Stimulated activated naive CD8-positive, alpha-beta T cell treated with anti-CD3 and anti-CD28 coated beads, Interleukin-15, Interleukin-2, amounts not matched to agents 100 U/mL and 50 U/mL, for 24 hours (primary cell): ENCODE data around the gene NFIL3.
A peak's percentile ranks its signal among the peaks of the same experiment; 100 is the strongest.
"Not testable (repeated sequence)": the region's sequence is repeated elsewhere in the genome, so short reads cannot be mapped to it uniquely, and the experiment has no call there.

Source experiments
- ATAC-seq: fragments of 150-1000 bp; cut with Tn5 transposase; one replicate; pipeline ENCODE4 v1.10.0; 2021
- DNase-seq: peaks from one replicate; pipeline ENCODE4 v3.0.0; 2021

Gene NFIL3

GRCh38 chr9:91395106-91395552 is 28.5 kb downstream of the NFIL3 start:
- peak; percentile 21 for ATAC-seq
- no peak for DNase-seq

GRCh38 chr9:91393826-91394225 is 29.8 kb downstream of the NFIL3 start:
- DNase-seq (no peak), ATAC-seq (no peak)

GRCh38 chr9:91392435-91392834 is 31.2 kb downstream of the NFIL3 start:
- ATAC-seq = no peak

GRCh38 chr9:91391818-91392217 is 31.8 kb downstream of the NFIL3 start:
- no peak for DNase-seq
- no peak for ATAC-seq

More at GRCh38 chr9:91392435-91392834, 31.2 kb downstream of the NFIL3 start:
- DNase-seq = no peak

GRCh38 chr9:91391412-91391811 is 32.2 kb downstream of the NFIL3 start:
- ATAC-seq (no peak), DNase-seq (no peak)

- DNase-seq, ATAC-seq: not testable (repeated sequence)
These were observed 33.9 kb downstream of the NFIL3 start for GRCh38 chr9:91389686-91390085.

- no peak for ATAC-seq
- no peak for DNase-seq
These were observed 36.9 kb downstream of the NFIL3 start for GRCh38 chr9:91386765-91387164.

- DNase-seq = no peak
- no peak for ATAC-seq
These were observed 38.7 kb downstream of the NFIL3 start for GRCh38 chr9:91384954-91385353.

GRCh38 chr9:91383577-91383976 is 40.1 kb downstream of the NFIL3 start:
- no peak for DNase-seq
- ATAC-seq = no peak

- ATAC-seq = no peak
- no peak for DNase-seq
These were observed 41.3 kb downstream of the NFIL3 start for GRCh38 chr9:91382298-91382697.

- ATAC-seq (no peak), DNase-seq (no peak)
These were observed 44.2 kb downstream of the NFIL3 start for GRCh38 chr9:91379426-91379825.

GRCh38 chr9:91378695-91379127 is 44.9 kb downstream of the NFIL3 start:
- no peak for ATAC-seq

GRCh38 chr9:91378054-91378453 is 45.6 kb downstream of the NFIL3 start:
- ATAC-seq, DNase-seq: not testable (repeated sequence)

More at GRCh38 chr9:91378695-91379127, 44.9 kb downstream of the NFIL3 start:
- DNase-seq = no peak

- ATAC-seq (no peak), DNase-seq (no peak)
These were observed 47.4 kb downstream of the NFIL3 start for GRCh38 chr9:91376239-91376638.

- no peak for DNase-seq
- no peak for ATAC-seq
These were observed 48.7 kb downstream of the NFIL3 start for GRCh38 chr9:91374939-91375338.

- ATAC-seq = no peak
These were observed 51.7 kb downstream of the NFIL3 start for GRCh38 chr9:91371894-91372293.

GRCh38 chr9:91370006-91370405 is 53.6 kb downstream of the NFIL3 start:
- ATAC-seq, DNase-seq: not testable (repeated sequence)

More at GRCh38 chr9:91371894-91372293, 51.7 kb downstream of the NFIL3 start:
- DNase-seq = no peak

- DNase-seq (no peak), ATAC-seq (no peak)
These were observed 58.9 kb downstream of the NFIL3 start for GRCh38 chr9:91364702-91365101.

GRCh38 chr9:91364005-91364404 is 59.6 kb downstream of the NFIL3 start:
- no peak for ATAC-seq
- no peak for DNase-seq

GRCh38 chr9:91362051-91362611 is 61.5 kb downstream of the NFIL3 start:
- DNase-seq (no peak), ATAC-seq (no peak)

GRCh38 chr9:91361291-91362050 is 62.2 kb downstream of the NFIL3 start, which contains the start of gene AUH:
Gene AUH, minus strand, starts transcription at chr9:91361918. Its CDS starts 29 bp downstream, at chr9:91361889.
- peak; percentile 86 for ATAC-seq
- DNase-seq = peak; percentile 94

GRCh38 chr9:91360551-91361290 is 62.9 kb downstream of the NFIL3 start:
- no peak for DNase-seq
- no peak for ATAC-seq
